ENCODE results near the gene BBS2. TPM values are rescaled to one million over a fixed set of nuclear protein-coding genes. Genes with fewer than 3 reads are reported as not detected.

BBS2 gene
- total RNA-seq, 1 donor = 62.2 TPM

DNA sequence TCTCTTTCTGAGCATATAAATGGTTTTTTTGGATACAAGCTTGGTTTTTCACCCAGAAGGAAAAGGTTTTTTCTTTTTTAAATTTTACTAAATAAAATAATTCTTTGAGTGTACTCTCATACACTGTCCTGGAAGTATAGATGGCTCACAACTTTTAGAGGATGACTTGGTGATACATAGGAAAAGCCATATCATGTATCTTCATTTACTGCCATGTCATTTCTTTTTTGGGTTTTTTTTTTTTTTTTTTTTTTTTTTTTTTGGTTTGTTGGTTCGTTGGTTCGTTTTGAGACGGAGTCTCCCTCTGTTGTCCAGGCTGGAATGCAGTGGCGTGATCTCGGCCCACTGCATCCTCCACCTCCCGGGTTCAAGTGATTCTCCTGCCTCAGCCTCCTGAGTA is 56.7 kb downstream of the BBS2 start:
- TF ChIP-seq, protein P1, sequence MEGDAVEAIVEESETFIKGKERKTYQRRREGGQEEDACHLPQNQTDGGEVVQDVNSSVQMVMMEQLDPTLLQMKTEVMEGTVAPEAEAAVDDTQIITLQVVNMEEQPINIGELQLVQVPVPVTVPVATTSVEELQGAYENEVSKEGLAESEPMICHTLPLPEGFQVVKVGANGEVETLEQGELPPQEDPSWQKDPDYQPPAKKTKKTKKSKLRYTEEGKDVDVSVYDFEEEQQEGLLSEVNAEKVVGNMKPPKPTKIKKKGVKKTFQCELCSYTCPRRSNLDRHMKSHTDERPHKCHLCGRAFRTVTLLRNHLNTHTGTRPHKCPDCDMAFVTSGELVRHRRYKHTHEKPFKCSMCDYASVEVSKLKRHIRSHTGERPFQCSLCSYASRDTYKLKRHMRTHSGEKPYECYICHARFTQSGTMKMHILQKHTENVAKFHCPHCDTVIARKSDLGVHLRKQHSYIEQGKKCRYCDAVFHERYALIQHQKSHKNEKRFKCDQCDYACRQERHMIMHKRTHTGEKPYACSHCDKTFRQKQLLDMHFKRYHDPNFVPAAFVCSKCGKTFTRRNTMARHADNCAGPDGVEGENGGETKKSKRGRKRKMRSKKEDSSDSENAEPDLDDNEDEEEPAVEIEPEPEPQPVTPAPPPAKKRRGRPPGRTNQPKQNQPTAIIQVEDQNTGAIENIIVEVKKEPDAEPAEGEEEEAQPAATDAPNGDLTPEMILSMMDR (IDR thresholded peaks at IDR 0.05; ENCODE audit: extremely low read depth, low read depth, low read length) = no peak
- Histone ChIP-seq H3K4me1 (ENCODE audit: insufficient read depth, low read length) (no peaks in the 10 kb centered on the region), H2AFZ (ENCODE audit: low read length) (no peak overlapping the region), H4K20me1 (ENCODE audit: insufficient read depth, low read length) (peaks cover 2% of the 10 kb centered on the region), H3K36me3 (ENCODE audit: insufficient read depth, low read length) (peaks cover 71% of the 10 kb centered on the region), H3K79me2 (ENCODE audit: insufficient read depth, low read length) (no peaks in the 10 kb centered on the region), H3K4me2 (ENCODE audit: insufficient read depth, low read length) (no peak overlapping the region), H3K27me3 (ENCODE audit: insufficient read depth, low read length) (no peaks in the 10 kb centered on the region), H3K4me3 (ENCODE audit: insufficient read depth, low read length) (no peak overlapping the region), H3K27ac (ENCODE audit: low read depth, low read length) (no peak overlapping the region), H3K9me3 (ENCODE audit: low read depth, low read length) (no peaks in the 10 kb centered on the region)
- DNase-seq (ENCODE audit: insufficient read length, low spot score, missing footprints) = no peak

DNA sequence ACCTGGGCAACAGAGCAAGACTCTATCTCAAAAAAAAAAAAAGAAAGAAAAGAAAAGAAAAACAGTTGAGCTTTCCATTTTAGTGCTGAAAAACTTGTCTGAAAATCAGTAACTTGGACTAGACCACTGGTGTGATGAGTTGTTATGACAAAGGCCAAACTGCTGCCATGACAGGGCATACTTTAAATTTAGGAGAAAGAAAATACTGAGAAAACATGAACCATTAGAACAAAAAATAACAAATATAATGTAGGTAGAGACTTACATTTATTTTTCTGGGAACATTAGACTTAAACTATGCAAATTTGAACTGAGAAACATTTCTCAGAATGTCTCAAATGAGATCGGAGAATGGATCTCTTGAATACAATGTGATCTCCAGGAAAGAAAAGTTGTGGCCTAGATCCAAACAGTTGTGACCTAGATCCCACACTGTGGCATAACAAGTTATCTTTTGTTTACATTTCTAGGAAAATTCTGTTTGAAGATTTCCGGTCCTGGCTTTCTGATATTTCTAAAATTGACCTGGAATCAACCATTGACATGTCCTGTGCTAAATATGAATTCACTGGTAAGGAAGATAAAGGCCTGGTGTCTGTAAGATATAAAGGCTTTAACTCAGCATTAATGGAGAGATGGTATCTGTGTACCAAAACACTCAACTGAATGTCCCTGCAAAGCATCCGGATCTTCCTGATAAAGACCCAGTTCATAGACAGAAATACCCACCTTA is 57.6 kb downstream of the BBS2 start:
- Histone ChIP-seq H2AFZ (ENCODE audit: low read length) (no peak overlapping the region), H3K27ac (ENCODE audit: low read depth, low read length) (no peak overlapping the region), H3K79me2 (ENCODE audit: insufficient read depth, low read length) (no peaks in the 10 kb centered on the region), H3K9me3 (ENCODE audit: low read depth, low read length) (no peaks in the 10 kb centered on the region), H3K4me2 (ENCODE audit: insufficient read depth, low read length) (no peak overlapping the region), H3K27me3 (ENCODE audit: insufficient read depth, low read length) (no peaks in the 10 kb centered on the region), H4K20me1 (ENCODE audit: insufficient read depth, low read length) (peaks cover 2% of the 10 kb centered on the region), H3K4me1 (ENCODE audit: insufficient read depth, low read length) (no peaks in the 10 kb centered on the region), H3K36me3 (ENCODE audit: insufficient read depth, low read length) (peaks cover 68% of the 10 kb centered on the region), H3K4me3 (ENCODE audit: insufficient read depth, low read length) (no peak overlapping the region)
- TF ChIP-seq, protein P1 (IDR thresholded peaks at IDR 0.05; ENCODE audit: extremely low read depth, low read depth, low read length) = no peak
- peak; percentile 3 for DNase-seq (ENCODE audit: insufficient read length, low spot score, missing footprints)

DNA sequence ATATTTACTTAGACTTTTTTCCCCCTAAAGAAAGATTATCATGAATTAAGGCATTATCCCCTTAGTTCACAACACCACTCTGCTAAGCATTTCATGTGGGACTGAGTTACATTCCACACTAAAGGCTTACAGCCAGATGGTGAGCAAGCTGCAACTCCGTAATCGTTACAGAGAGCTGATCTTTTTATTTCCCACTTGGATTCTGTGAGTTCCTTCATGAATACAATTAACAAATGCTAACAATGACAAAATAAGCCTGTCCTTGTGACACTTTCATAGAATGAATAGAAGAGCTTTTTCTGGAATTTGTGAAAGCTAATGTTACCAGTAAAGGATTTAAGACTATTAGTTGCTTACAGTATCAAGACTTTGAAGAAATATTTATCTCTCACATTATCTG is 59.7 kb downstream of the BBS2 start:
- TF ChIP-seq, protein P1 (IDR thresholded peaks at IDR 0.05; ENCODE audit: extremely low read depth, low read depth, low read length) = no peak
- Histone ChIP-seq H3K36me3 (ENCODE audit: insufficient read depth, low read length) (peaks cover 61% of the 10 kb centered on the region), H2AFZ (ENCODE audit: low read length) (no peak overlapping the region), H3K4me3 (ENCODE audit: insufficient read depth, low read length) (no peak overlapping the region), H3K4me1 (ENCODE audit: insufficient read depth, low read length) (no peaks in the 10 kb centered on the region), H3K9me3 (ENCODE audit: low read depth, low read length) (no peaks in the 10 kb centered on the region), H3K27me3 (ENCODE audit: insufficient read depth, low read length) (no peaks in the 10 kb centered on the region), H4K20me1 (ENCODE audit: insufficient read depth, low read length) (peaks cover 2% of the 10 kb centered on the region), H3K4me2 (ENCODE audit: insufficient read depth, low read length) (no peak overlapping the region), H3K27ac (ENCODE audit: low read depth, low read length) (no peak overlapping the region), H3K79me2 (ENCODE audit: insufficient read depth, low read length) (peaks cover 8% of the 10 kb centered on the region)
- no peak for DNase-seq (ENCODE audit: insufficient read length, low spot score, missing footprints)

DNA sequence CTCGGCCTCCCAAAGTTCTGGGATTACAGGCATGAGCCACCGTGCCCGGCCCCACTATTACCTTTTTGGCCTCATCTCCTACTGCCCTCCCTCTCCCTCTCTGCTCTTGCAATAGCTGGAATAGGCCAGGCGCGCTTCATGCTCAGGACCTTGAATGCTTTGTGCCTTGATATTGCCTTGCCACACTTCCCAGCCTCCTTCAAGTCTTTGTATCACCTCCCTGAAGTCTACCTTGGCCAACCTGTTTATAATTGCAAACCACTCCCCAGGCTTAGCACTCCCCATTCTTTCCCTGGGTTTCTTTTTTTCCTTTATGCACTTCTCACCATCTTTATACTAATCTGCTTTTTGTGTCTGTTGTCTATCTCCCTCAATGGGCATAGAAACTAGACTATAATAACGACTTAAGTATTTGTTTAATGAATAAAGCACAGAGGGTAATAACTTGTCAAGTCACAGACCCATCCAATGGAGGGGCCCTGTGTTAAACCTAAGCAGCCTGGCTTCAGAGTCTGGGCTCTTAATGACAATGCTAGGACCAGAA is 61.8 kb downstream of the BBS2 start:
- Histone ChIP-seq H3K79me2 (ENCODE audit: insufficient read depth, low read length) (peaks cover 17% of the 10 kb centered on the region), H3K4me3 (ENCODE audit: insufficient read depth, low read length) (no peak overlapping the region), H2AFZ (ENCODE audit: low read length) (no peak overlapping the region), H3K36me3 (ENCODE audit: insufficient read depth, low read length) (peaks cover 71% of the 10 kb centered on the region), H3K4me2 (ENCODE audit: insufficient read depth, low read length) (no peak overlapping the region), H4K20me1 (ENCODE audit: insufficient read depth, low read length) (peaks cover 2% of the 10 kb centered on the region), H3K27me3 (ENCODE audit: insufficient read depth, low read length) (no peaks in the 10 kb centered on the region), H3K27ac (ENCODE audit: low read depth, low read length) (no peak overlapping the region), H3K4me1 (ENCODE audit: insufficient read depth, low read length) (peaks cover under 1% of the 10 kb centered on the region), H3K9me3 (ENCODE audit: low read depth, low read length) (no peaks in the 10 kb centered on the region)
- TF ChIP-seq, protein P1 (IDR thresholded peaks at IDR 0.05; ENCODE audit: extremely low read depth, low read depth, low read length) = no peak
- DNase-seq (ENCODE audit: insufficient read length, low spot score, missing footprints) = no peak
